CD4-positive, alpha-beta T cell treated with Interleukin-6 for 4 hours (primary cell): ENCODE data around the gene ZBED1.
"Not testable (repeated sequence)": the region's sequence is repeated elsewhere in the genome, so short reads cannot be mapped to it uniquely, and the experiment has no call there.

Experiments used
- DNase-seq: peaks from one replicate; pipeline ENCODE4 v3.0.0-alpha.2; 2020; ENCODE audit warnings: mixed read lengths

Gene ZBED1

DNA sequence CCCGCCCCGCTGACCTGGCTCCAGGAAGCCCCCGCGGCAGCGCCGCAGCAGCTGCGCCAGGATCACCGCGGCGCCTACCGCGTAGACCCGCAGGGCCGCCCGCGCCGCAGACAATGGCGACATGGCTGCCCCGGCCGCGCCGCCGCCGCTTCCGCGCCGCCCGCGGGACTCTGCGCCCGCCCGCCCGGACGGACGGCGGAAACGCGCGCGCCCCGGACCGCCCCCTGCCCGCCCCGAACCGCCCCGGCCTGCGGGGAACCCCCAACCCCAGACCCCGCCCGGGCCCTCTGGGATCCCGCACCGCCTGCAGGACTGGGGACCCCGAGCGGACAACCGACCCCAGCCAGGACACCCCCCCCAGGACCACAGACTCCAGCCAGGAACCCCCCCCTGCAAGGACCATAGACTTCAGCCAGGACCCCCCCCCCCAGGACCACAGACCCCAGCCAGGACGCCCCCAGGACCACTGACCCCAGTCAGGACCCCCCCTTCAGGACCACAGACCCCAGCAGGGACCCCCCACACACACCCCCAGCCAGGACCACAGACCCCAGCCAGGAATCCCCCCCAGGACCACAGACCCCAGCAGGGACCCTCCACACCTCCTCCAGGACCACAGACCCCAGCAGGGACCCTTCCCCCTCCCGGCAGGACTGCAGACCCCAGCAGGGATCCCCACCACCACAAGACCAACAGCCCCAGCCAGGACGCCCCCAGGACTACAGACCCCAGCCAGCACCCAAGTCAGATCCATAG is at the start of gene ZBED1, which contains the start of gene DHRSX:
Gene ZBED1 (minus strand): TSS at position 174 of the 756 bp plus-strand sequence. CDS start 10,257 bp downstream, outside the sequence.
Gene DHRSX (minus strand): TSS at position 174 of the 756 bp plus-strand sequence. CDS start 51 bp downstream, at position 123.
- peak; percentile 63 for DNase-seq

DNA sequence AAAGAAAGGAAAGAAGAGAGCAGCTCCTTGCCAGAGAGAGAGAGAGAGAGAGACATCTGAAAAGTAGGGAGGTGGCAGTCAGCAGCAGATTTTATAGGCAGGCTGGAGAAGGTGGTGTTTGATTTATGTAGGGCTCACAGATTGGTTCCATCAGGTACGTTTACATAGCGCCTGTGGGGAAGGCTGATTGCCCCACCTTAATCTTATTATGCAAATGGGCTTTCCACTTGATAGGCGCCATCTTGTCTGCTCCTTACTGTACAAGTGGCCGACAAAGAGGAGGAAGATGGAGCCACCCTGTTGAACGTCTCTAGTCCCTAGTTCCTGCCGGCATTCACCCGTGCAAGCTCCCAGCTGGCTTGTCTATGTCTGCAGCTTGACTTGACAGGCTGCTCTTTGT is 49.1 kb upstream of the ZBED1 start:
- no peak for DNase-seq

DNA sequence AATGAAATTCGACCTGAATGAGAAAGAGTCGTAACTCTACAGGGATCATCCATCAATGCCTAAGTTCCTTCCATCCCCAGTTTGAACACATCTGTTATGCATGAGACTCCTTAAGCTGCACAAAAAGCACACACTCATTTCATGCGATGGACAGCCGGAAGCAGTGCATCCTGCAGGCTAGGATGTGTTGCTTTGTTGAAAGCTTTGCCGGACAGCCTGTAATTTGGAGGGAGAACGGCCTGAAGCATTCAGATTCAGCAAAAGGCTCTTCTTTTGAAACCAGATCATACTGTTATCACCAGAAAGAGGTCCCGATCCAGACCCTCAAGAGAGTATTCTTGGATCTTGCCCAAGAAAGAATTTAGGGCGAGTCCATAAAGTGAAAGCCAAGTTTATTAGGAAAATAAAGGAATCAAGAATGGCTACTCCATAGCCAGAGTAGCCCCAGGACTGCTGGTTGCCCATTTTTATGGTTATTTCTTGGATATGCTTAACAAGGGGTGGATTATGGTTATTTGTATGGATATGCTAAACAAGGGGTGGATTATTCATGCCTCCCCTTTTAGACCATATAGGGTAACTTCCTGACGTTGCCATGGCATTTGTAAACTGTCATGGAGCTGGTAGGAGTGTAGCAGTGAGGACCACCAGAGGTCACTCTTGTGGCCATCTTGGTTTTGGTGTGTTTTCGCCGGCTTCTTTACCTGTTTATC is 48.1 kb upstream of the ZBED1 start:
- no peak for DNase-seq

DNA sequence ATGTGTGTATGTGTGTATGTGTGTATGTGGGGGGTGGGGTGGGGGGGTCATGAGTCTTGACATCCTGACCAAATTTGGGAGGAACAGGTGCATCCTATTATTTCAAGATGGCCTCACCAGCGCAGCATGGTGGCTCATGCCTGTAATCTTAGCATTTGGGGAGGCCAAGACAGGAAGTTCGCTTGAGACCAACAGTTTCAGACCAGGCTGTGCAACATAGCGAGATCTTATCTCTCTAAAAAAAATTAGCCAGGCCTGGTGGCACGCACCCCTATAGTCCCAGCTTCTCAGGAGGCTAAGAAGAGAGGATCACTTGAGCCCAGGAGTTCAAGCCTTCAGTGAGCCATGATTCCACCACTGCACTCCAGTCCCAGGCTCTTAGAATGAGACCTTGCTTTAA is 47.0 kb upstream of the ZBED1 start:
- no peak for DNase-seq

DNA sequence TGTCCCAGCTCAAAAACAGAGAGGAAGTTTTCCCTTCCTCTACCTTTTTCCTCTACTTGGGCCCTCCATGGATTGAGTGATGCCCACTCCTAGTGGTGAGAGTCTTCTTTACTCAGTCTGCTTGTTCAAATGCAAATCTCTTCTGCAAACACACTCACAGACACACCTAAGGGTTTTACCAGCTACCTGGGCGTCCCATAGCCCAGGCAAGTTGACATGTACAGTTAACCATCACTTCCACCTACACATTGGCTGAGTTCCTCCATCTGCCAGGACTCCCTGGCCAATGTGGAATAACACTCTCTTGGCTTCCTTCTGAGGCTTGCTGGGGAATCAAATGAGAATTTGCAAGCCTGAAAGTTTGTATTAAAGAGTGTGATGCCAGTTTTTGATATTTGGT is 45.7 kb upstream of the ZBED1 start:
- DNase-seq = no peak

- DNase-seq = no peak
Observed at GRCh38 chrX:2545144-2545543, 44.4 kb upstream of the ZBED1 start.

DNA sequence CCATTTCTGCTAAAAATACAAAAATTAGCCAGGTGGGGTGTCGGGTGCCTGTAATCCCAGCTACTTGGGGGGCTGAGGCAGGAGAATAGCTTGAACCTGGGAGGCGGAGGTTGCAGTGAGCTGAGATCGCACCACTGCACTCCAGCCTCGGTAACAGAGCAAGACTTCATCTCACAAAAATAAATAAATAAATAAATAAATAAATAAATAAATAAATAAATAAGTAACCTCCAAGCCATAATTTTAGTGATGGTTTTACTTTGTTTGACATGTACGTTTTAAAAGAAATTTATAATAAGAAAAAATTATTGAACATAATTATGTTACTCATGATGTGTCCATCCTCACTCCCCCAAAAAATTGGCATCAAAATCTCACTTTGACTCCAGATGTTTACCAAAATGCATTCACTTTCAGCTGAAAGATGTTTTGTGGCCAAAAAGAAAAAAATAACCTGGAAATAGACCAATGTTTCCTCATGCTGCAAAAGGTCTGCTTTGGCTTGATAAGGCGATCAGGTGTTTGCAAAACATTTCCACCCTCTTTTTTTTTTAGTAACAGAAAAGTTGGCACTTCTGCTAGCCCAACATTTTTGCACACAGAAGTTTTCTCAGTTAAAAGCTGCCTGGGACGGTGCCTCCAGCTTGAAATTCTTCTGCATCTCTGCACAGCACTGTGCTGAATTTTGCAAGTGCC is 42.2 kb upstream of the ZBED1 start:
- no peak for DNase-seq

GRCh38 chrX:2541603-2542002 is 40.8 kb upstream of the ZBED1 start:
- DNase-seq = no peak

- DNase-seq = no peak
Observed at GRCh38 chrX:2540426-2540947, 39.7 kb upstream of the ZBED1 start.

DNA sequence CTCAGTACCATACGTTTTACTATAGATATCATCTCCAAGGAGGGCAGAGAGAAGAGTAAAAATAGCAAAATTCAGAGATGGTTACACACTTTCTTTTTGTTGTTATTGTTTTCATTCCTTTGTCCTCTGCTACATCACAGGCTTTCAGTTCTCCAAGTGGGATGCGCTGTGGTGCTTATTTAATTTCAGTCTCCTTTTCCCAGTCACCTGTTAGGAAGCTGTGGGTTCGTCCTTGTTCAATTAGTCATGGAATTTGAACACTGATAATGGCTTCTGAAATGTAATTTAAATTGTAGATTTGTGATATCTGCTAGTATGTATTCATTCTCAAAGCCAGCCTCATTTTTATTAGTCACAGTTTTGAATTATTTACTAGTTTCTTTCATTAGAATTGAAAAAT is 38.8 kb upstream of the ZBED1 start:
- no peak for DNase-seq

DNA sequence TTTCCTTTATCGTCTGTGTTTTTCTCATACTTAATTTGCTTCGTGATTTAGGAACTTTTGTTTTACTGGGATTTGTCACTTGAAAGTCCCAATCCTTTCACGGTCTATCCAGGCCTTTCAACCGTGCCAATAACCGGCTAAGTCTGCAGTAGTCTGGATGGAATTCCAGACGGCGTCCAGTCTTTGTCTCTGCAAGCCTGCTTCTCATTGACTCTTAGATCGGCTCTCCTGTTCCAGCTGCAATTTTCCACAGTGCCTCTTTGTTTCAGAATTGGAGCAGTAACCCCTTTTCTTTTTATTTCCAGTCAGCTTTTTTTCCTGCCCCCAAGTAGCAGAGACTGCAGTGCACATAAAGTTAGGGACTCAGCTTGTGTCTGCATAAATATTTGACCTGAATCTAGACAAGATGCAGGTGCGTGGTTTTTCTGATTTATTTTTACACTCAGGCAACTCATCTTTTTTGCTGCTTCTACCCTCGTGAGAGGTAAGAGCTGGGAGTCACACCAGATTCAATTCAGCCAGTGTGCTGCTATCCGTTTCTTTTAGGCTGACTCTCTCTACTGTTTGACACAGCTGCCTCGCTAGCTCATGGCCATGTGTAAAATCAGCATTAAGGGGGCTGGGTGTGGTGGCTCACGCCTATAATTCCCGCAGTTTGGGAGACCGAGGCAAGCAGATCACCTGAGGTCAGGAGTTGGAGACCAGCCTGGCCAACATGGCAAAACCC is 37.4 kb upstream of the ZBED1 start:
- DNase-seq = no peak

DNA sequence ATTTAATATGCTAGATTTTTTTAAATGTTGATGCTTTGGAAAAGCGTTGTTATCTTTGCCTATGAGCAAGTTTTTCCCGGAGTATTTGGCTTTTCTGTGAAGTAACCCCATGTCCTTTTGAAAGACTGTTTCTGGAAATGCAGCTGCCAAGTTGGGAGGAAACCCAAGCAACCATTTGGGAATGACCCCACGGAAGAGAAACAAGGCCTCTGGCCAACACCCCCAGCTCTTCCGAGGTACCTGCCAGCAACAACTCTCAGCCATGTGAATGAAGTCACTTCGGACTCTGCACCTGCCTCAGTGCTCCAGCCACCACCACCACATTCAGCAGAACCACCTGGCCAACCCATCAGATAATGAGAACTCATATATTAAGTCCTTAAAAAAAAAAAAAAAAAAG is 36.2 kb upstream of the ZBED1 start:
- DNase-seq = no peak

DNA sequence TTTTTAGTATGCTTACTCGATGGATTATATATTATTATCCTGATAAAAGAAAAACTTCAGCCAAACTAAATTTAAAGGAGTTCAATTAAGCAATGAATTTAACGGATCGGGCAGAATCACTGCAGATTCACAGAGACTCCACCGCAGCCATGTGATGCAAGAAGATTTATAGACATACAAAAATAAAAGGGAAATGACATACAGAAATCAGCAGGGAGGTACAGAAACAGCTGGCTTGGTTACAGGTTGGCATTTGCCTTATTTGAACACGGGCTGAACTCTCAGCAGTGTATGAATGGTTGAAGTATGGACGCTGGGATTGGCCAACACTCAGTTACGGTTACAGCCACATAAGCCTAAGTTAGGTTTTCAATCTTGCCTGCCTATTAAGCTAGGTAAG is 35.4 kb upstream of the ZBED1 start:
- DNase-seq = no peak

GRCh38 chrX:2534261-2535021 is 33.7 kb upstream of the ZBED1 start:
- DNase-seq = not testable (repeated sequence)

GRCh38 chrX:2533424-2533823 is 32.6 kb upstream of the ZBED1 start:
- DNase-seq = no peak

- no peak for DNase-seq
Observed at GRCh38 chrX:2526390-2526789, 25.6 kb upstream of the ZBED1 start.

DNA sequence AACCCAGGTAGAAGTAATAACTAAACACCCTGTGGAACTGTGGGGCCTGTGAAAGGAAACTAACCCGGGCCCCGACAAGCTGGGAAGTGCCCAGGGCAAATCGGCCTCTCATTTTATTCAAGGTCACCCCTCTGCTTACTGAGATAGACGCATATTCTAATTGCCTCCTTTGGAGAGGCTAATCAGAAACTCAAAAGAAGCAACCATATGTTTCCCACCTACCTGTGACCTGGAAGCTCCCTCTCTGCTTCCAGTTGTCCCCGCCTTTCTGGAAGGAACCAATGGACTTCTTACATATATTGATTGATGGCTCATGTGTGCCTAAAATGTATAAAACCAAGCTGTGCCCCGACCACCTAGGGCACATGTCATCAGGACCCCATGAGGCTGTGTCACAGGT is 23.1 kb upstream of the ZBED1 start:
- no peak for DNase-seq

- no peak for DNase-seq
Observed at GRCh38 chrX:2521927-2522386, 21.2 kb upstream of the ZBED1 start.

- DNase-seq = no peak
Observed at GRCh38 chrX:2521092-2521926, 20.5 kb upstream of the ZBED1 start.

DNA sequence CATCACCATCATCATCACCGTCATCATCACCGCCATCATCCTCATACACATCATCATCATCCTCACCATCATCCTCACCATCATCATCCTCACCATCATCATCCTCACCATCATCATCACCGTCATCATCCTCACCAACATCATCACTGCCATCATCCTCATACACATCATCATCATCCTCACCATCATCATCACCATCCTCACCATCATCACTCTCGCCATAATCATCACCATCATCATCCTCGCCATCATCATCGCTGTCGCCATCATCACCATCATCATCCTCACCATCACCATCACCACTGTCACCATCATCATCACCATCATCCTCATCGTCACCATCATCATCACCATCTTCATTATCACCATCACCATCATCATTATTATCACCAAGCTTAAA is 19.8 kb upstream of the ZBED1 start:
- no peak for DNase-seq

GRCh38 chrX:2519638-2520037 is 18.9 kb upstream of the ZBED1 start:
- DNase-seq = not testable (repeated sequence)
